Ovary (tissue), 9 donors: Measurements from ENCODE around the gene ARHGEF7. TPM values are rescaled to one million over a fixed set of nuclear protein-coding genes. Genes with fewer than 3 reads are reported as not detected.

Source experiments
- DNase-seq, 5 donors: peaks; one replicate each; pipeline ENCODE4 v3.0.0-alpha.2; 2019 to 2020
- H3K27ac ChIP-seq, 2 donors: fragments of 200-600 bp; one replicate each; pipeline versions ENCODE4 v1.5.1 to v1.8.0; 2019 to 2022
- H3K27me3 ChIP-seq: fragments of 200-600 bp; one replicate; pipeline ENCODE4 v1.8.0; 2022
- H3K36me3 ChIP-seq: fragments of 200-600 bp; sonication (generic); one replicate; pipeline ENCODE4 v1.5.1; 2019
- H3K4me1 ChIP-seq: one replicate; pipeline ENCODE4 v1.8.1; 2013; ENCODE audit warnings: mild to moderate bottlenecking, moderate library complexity; ENCODE audit not compliant: insufficient read depth
- H3K4me3 ChIP-seq: fragments of 200-600 bp; sonication (generic); one replicate; pipeline ENCODE4 v1.5.1; 2017
- H3K9me3 ChIP-seq, 2 donors: fragments of 200-600 bp in 1 of 2; sonication (generic) in 1 of 2; one replicate each; pipeline versions ENCODE4 v1.5.1 to v1.8.1; 2013 to 2019; ENCODE audit warnings: mild to moderate bottlenecking in 1 of 2, moderate library complexity in 1 of 2
- CTCF ChIP-seq, 3 donors: fragments of 450-650 bp in 2 of 3; fragments of 200-600 bp in 1 of 3; IDR thresholded peaks; one replicate each; pipeline versions ENCODE4 v1.5.1 to v1.8.0; 2016 to 2022; ENCODE audit warnings: antibody characterized with exemption in 3 of 3, mild to moderate bottlenecking in 1 of 3
- EP300 ChIP-seq: sonication (generic); formaldehyde crosslinking; IDR thresholded peaks from one replicate; pipeline ENCODE4 v1.6.1; 2017; ENCODE audit warnings: antibody characterized with exemption
- POLR2A ChIP-seq: fragments of 450-650 bp; IDR thresholded peaks from one replicate; pipeline ENCODE4 v1.6.1; 2017; ENCODE audit warnings: antibody characterized with exemption, mild to moderate bottlenecking, moderate library complexity
- WGBS, 3 donors: extraction: QIAGEN DNeasy Blood & Tissue Kit in 1 of 3; methylation state at CpG; one replicate each; pipeline versions ENCODE4 v1.1.5 to v1.1.7; 2013 to 2017; 5-methylcytosine and 5-hydroxymethylcytosine counted together
- intact Hi-C, 4 donors: fragments of 100-400 bp; cut with DNase I; formaldehyde crosslinking; loops; one replicate each; pipeline versions ENCODE4 v1.11.0 to v1.15.1; 2022 to 2023
- polyA plus RNA-seq, 2 donors: library from polyadenylated mRNA; stranded (reverse); fragments of 200-250 nt in 1 of 2; fragments of 350-450 nt in 1 of 2; fragmentation: Illumina TruSeq in 1 of 2; extraction: RNeasy Lipid Tissue Mini Kit (QIAGEN cat#74804) in 1 of 2; gene quantifications; one replicate each; pipeline ENCODE4 v1.2.3, GENCODE V29; 2013 to 2014
- total RNA-seq, 7 donors: library from RNA; depleted of rRNA in 2 of 7; stranded (reverse); fragments of >200 nt in 2 of 7; fragmentation: NEBNext Ultra II Directional in 3 of 7; extraction: Animal tissue kit (Norgen Biotek cat#: 25700) in 3 of 7; gene quantifications; one replicate each; pipeline versions ENCODE4 v1.1.0 to v1.2.4, GENCODE V29; 2016 to 2023
- donor health status: DM: no; HTN: no; CAD: no; lungs with moderate emphysema.
- donor health status: DM: no; HTN: no; CAD: no.
- donor health status: Bipolar disorder and iron deficiency.
- donor health status: DM: yes; HTN: yes; CAD: no.
- donor health status: DM: no; HTN: no; CAD: no.
- donor health status: DM: yes; HTN: yes; CAD: no.

ARHGEF7 gene
- total and polyA plus RNA-seq, 9 donors, result 27.6 to 58.5 (median 52.2) TPM

GRCh38 chr13:111122056-111122455 lies 6.9 kb downstream of the ARHGEF7 start:
- Histone ChIP-seq H3K27ac (no peak overlapping the region), H3K36me3 (no peaks in the 10 kb centered on the region), H3K4me1 (peaks cover 13% of the 10 kb centered on the region), H3K9me3 (no peaks in the 10 kb centered on the region), H3K27me3 (no peaks in the 10 kb centered on the region), H3K4me3 (no peak overlapping the region)
- no peak for DNase-seq
- TF ChIP-seq POLR2A (no peak), EP300 (no peak), CTCF (IDR thresholded peaks at IDR 0.05) (no peak)
- 15 to 56% (median 17%) methylated on average over 12 of the region's 12 CpGs for WGBS, 3 donors
- intact Hi-C loops, result no loop called here

GRCh38 chr13:111122631-111123030 lies 7.5 kb downstream of the ARHGEF7 start:
- no peak for TF ChIP-seq EP300
- TF ChIP-seq POLR2A, result no peak
- no peak for TF ChIP-seq CTCF (IDR thresholded peaks at IDR 0.05)
- Histone ChIP-seq H3K9me3 (no peaks in the 10 kb centered on the region), H3K27ac (no peak overlapping the region), H3K4me1 (peaks cover 13% of the 10 kb centered on the region), H3K27me3 (no peaks in the 10 kb centered on the region), H3K36me3 (no peaks in the 10 kb centered on the region), H3K4me3 (no peak overlapping the region)
- intact Hi-C loops, result no loop called here
- DNase-seq, result no peak
- WGBS, 3 donors, result 88 to 96% (median 90%) methylated on average over 9 of the region's 9 CpGs

- TF ChIP-seq CTCF (IDR thresholded peaks at IDR 0.05), result no peak
- TF ChIP-seq POLR2A, result no peak
- TF ChIP-seq EP300, result no peak
- 87 to 92% (median 89%) methylated on average over 4 of the region's 4 CpGs for WGBS, 3 donors
- Histone ChIP-seq H3K27ac (no peak overlapping the region), H3K4me3 (no peak overlapping the region), H3K27me3 (no peaks in the 10 kb centered on the region), H3K9me3 (no peaks in the 10 kb centered on the region), H3K36me3 (no peaks in the 10 kb centered on the region), H3K4me1 (peaks cover 11% of the 10 kb centered on the region)
- intact Hi-C loops, result no loop called here
- no peak for DNase-seq
These were observed 8.1 kb downstream of the ARHGEF7 start for GRCh38 chr13:111123221-111123620.

DNA sequence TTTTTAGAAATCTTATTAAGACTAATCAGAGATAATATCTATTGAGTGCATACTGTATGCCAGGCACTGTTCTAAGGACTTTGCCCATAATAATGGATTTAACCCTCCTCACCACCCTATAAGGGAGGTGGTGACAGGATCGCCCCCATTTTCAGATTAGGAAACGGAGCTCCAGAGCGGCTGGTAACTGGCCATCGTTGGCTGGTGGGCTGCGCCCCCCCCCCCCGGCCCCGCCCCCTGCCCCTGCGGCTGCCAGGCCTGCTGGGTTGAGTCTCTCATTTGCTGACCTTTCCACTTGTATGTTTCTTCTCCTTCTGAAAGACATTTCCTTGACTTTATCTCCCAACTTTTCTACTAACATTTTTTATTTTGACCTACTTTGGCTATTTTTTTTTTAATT lies 8.5 kb downstream of the ARHGEF7 start:
- Histone ChIP-seq H3K4me1 (peaks cover 11% of the 10 kb centered on the region), H3K4me3 (no peak overlapping the region), H3K27ac (no peak overlapping the region), H3K9me3 (no peaks in the 10 kb centered on the region), H3K36me3 (no peaks in the 10 kb centered on the region), H3K27me3 (no peaks in the 10 kb centered on the region)
- WGBS, 3 donors, result 47 to 52% (median 52%) methylated on average over 8 of the region's 8 CpGs
- TF ChIP-seq POLR2A (no peak), CTCF (IDR thresholded peaks at IDR 0.05) (no peak), EP300 (no peak)
- DNase-seq, result no peak
- intact Hi-C loops, result no loop called here

DNA sequence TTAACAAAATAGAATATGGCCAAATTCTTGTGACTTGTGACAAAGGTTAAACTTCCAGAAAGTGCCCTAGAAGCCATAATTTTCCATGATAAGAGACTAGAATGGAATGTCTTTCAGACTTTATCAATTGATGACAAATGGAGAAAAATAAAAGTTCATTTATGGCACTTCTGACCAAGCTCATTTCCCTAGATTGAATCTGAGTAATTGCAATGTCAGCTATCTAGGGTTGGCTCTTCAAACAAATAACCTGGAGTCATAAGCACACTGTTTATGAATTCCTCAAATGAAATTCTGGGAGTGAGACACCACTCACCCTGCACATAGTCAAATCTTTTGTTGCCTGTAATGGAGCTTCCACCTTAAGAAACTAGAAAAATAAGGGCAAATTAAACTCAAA lies 11.4 kb downstream of the ARHGEF7 start:
- no peaks in the 10 kb centered on the region for H3K36me3 ChIP-seq
- intact Hi-C loops, result no loop called here
- H3K4me1 ChIP-seq, result peaks cover 6% of the 10 kb centered on the region
- H3K9me3 ChIP-seq, result no peaks in the 10 kb centered on the region
- no peak for DNase-seq
- TF ChIP-seq EP300 (no peak), CTCF (IDR thresholded peaks at IDR 0.05) (no peak), POLR2A (no peak)
- no peaks in the 10 kb centered on the region for H3K27me3 ChIP-seq
- H3K4me3 ChIP-seq, result no peak overlapping the region
- no peak overlapping the region for H3K27ac ChIP-seq
